Suprapubic skin (tissue), 4 donors: ENCODE results near the gene RRP12. TPM values are rescaled to one million over a fixed set of nuclear protein-coding genes. Genes with fewer than 3 reads are reported as not detected.

Experiments
- DNase-seq, 2 donors: peaks; one replicate each; pipeline ENCODE4 v3.0.0-alpha.2; 2019; ENCODE audit warnings: low spot score in 2 of 2
- H3K27ac ChIP-seq: fragments of 200-600 bp; sonication (generic); one replicate; pipeline ENCODE4 v1.5.1; 2019
- H3K27me3 ChIP-seq: fragments of 200-600 bp; sonication (generic); one replicate; pipeline ENCODE4 v1.5.1; 2019
- H3K36me3 ChIP-seq: fragments of 200-600 bp; sonication (generic); one replicate; pipeline ENCODE4 v1.5.1; 2019
- H3K4me1 ChIP-seq: fragments of 200-600 bp; sonication (generic); one replicate; pipeline ENCODE4 v1.5.1; 2019
- H3K4me3 ChIP-seq: fragments of 200-600 bp; sonication (generic); one replicate; pipeline ENCODE4 v1.5.1; 2019; ENCODE audit warnings: mild to moderate bottlenecking
- H3K9me3 ChIP-seq: fragments of 200-600 bp; sonication (generic); one replicate; pipeline ENCODE4 v1.5.1; 2019
- EP300 ChIP-seq: sonication (generic); formaldehyde crosslinking; IDR thresholded peaks from one replicate; pipeline ENCODE4 v1.6.1; 2017; ENCODE audit warnings: antibody characterized with exemption
- POLR2A ChIP-seq, 2 donors: fragments of 450-650 bp; IDR thresholded peaks; one replicate each; pipeline ENCODE4 v1.6.1; 2017; ENCODE audit warnings: antibody characterized with exemption in 2 of 2, mild to moderate bottlenecking in 2 of 2, moderate library complexity in 2 of 2
- POLR2AphosphoS5 ChIP-seq, 3 donors: sonication (generic); formaldehyde crosslinking; IDR thresholded peaks; one replicate each; pipeline ENCODE4 v1.6.1; 2017; ENCODE audit warnings: antibody characterized with exemption in 3 of 3
- WGBS: methylation state at CpG from one replicate; pipeline ENCODE4 v1.1.5; 2018; 5-methylcytosine and 5-hydroxymethylcytosine counted together
- total RNA-seq, 4 donors: library from RNA; depleted of rRNA; stranded (reverse); fragments of >200 nt; gene quantifications; one replicate each; pipeline ENCODE4 v1.1.0, GENCODE V29; 2016
- TF ChIP-seq, protein P1 (sequence below), 2 donors: fragments of 200-600 bp in 1 of 2; fragments of 450-650 bp in 1 of 2; sonication (generic) in 1 of 2; IDR thresholded peaks; one replicate each; pipeline ENCODE4 v1.5.1; 2016 to 2019; ENCODE audit warnings: antibody characterized with exemption in 2 of 2, mild to moderate bottlenecking in 1 of 2, moderate library complexity in 1 of 2

The RRP12 gene
- total RNA-seq, 4 donors from 2014 or later, result 24.5 to 49.3 (median 48.6) TPM

DNA sequence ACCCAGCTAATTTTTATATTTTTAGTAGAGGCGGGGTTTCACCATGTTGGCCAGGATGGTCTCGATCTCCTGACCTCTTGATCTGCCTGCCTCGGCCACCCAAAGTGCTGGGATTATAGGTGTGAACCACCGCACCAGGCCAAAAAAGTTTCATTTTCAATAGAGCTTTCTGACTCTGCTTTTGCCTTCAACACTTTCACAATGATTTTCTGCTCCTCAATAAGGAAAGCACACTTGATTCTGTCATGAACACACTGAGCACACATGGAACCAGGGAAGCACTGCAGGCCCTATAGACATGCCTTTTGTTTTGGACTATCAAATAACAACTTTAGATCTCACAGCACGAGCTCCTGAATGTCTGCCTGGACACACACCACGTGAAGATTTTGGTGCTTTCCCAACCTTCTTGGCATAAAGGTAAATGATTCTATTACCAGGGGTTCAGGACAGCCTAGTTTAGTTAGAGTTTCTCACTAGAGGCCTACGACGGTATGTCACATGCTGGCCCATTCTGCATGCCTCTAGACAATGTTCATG lies 8.0 kb downstream of the RRP12 start:
- TF ChIP-seq EP300 (no peak), POLR2AphosphoS5 (IDR thresholded peaks at IDR 0.05) (no peak), POLR2A (IDR thresholded peaks at IDR 0.05) (no peak)
- TF ChIP-seq, protein P1, sequence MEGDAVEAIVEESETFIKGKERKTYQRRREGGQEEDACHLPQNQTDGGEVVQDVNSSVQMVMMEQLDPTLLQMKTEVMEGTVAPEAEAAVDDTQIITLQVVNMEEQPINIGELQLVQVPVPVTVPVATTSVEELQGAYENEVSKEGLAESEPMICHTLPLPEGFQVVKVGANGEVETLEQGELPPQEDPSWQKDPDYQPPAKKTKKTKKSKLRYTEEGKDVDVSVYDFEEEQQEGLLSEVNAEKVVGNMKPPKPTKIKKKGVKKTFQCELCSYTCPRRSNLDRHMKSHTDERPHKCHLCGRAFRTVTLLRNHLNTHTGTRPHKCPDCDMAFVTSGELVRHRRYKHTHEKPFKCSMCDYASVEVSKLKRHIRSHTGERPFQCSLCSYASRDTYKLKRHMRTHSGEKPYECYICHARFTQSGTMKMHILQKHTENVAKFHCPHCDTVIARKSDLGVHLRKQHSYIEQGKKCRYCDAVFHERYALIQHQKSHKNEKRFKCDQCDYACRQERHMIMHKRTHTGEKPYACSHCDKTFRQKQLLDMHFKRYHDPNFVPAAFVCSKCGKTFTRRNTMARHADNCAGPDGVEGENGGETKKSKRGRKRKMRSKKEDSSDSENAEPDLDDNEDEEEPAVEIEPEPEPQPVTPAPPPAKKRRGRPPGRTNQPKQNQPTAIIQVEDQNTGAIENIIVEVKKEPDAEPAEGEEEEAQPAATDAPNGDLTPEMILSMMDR (IDR thresholded peaks at IDR 0.05), result no peak
- Histone ChIP-seq H3K4me1 (no peaks in the 10 kb centered on the region), H3K9me3 (no peaks in the 10 kb centered on the region), H3K4me3 (no peak overlapping the region), H3K27me3 (no peaks in the 10 kb centered on the region), H3K27ac (no peak overlapping the region), H3K36me3 (peaks cover 90% of the 10 kb centered on the region)
- DNase-seq, result no peak
- 92% methylated on average over 8 of the region's 8 CpGs for WGBS

DNA sequence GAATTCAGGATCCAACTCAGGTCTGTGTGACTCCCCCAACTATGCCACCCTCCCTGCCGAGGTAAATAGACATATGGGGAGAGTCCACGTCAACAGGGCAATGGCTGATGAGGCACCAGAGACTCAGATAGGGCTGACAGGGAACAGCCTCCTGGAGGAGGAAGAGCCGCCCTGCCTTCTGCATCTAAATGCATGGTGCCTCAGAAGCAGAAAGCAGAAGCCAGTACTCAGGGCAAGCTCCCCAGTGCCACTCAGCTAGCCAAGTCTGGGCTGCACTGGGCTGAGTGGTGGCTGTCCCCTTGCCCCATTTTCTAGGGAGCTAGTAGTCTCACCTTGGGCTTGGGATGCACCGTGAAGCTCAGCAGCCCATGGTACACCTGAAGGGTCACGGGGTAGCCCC lies 11.0 kb downstream of the RRP12 start:
- TF ChIP-seq, protein P1 (IDR thresholded peaks at IDR 0.05), result no peak
- TF ChIP-seq POLR2A (IDR thresholded peaks at IDR 0.05) (no peak), EP300 (no peak), POLR2AphosphoS5 (IDR thresholded peaks at IDR 0.05) (no peak)
- whole genome bisulfite sequencing, result 98% methylated on average over 5 of the region's 5 CpGs
- no peak overlapping the region for H3K4me3 ChIP-seq
- H3K27ac ChIP-seq, result no peak overlapping the region
- peaks cover 93% of the 10 kb centered on the region for H3K36me3 ChIP-seq
- H3K27me3 ChIP-seq, result no peaks in the 10 kb centered on the region
- no peaks in the 10 kb centered on the region for H3K9me3 ChIP-seq
- H3K4me1 ChIP-seq, result no peaks in the 10 kb centered on the region
- no peak for DNase-seq

DNA sequence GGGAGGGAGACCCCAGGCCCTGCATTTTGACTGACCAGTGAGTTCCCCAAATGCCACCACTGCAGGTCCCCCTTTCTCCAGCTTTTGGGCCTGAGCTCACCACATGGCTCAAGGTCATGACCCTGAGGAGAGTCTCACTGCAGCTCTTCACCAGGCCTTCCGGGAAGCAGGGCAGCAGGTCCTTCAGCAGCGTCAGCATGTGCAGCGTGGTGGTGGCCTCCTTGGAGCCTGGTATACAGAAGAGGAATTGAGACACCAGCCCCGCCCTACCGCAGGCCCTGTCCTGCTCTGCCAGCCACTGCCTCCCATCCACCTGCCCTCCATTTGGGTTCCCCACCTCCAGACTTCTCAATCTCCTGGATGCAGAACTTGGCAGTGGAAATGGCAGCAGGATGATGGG lies 13.0 kb downstream of the RRP12 start:
- no peak overlapping the region for H3K27ac ChIP-seq
- TF ChIP-seq EP300 (no peak), POLR2A (IDR thresholded peaks at IDR 0.05) (no peak)

DNA sequence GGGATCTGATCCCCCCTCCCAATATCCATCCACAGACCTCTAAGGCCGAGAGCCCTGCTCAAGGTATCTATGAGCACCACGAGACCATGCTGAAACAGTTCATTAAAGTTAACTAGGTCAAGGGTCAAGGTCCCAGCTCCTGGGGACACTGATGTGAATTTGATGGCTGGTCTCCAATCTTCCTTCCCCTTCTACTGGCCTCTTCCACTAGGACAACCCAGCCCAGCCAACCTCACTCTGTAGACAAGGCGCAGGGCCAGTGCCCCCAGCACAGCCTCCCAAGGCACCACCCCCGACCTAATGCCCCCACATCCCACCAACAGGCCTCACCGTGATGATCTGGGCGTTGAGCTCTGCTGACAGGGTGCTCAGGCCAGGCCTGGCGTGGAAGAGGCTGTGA lies 15.6 kb downstream of the RRP12 start:
- no peaks in the 10 kb centered on the region for H3K27me3 ChIP-seq
- no peak for DNase-seq
- no peak overlapping the region for H3K27ac ChIP-seq
- peaks cover 88% of the 10 kb centered on the region for H3K36me3 ChIP-seq
- TF ChIP-seq POLR2A (IDR thresholded peaks at IDR 0.05) (no peak), EP300 (no peak), POLR2AphosphoS5 (IDR thresholded peaks at IDR 0.05) (no peak)
- TF ChIP-seq, protein P1 (IDR thresholded peaks at IDR 0.05), result no peak
- 95% methylated on average over 7 of the region's 7 CpGs for WGBS
- H3K4me1 ChIP-seq, result no peaks in the 10 kb centered on the region
- H3K4me3 ChIP-seq, result no peak overlapping the region
- H3K9me3 ChIP-seq, result no peaks in the 10 kb centered on the region

More for the DNA sequence above, 13.0 kb downstream of the RRP12 start:
- Histone ChIP-seq H3K9me3 (no peaks in the 10 kb centered on the region), H3K27me3 (no peaks in the 10 kb centered on the region), H3K36me3 (peaks cover 94% of the 10 kb centered on the region), H3K4me1 (no peaks in the 10 kb centered on the region), H3K4me3 (no peak overlapping the region)
- 98% methylated on average over 5 of the region's 5 CpGs for WGBS
- DNase-seq, result no peak

DNA sequence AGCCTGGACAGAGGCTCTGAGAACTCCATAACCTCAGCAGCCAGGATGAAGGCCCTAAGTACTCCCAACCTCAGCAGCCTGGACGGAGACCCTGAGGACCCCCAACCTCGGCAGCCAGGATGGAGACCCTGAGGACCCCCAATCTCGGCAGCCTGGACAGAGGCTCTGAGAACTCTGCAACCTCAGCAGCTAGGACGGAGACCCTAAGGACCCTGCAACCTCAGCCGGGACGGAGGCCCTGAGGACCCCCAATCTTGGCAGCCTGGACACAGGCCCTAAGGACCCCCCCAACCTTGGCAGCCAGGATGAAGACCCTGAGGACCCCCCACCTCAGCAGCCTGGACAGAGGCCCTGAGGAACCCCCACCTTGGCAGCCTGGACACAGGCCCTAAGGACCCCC lies 16.5 kb downstream of the RRP12 start:
- no peak for DNase-seq
- no peak overlapping the region for H3K4me3 ChIP-seq
- no peaks in the 10 kb centered on the region for H3K9me3 ChIP-seq
- H3K27ac ChIP-seq, result no peak overlapping the region
- WGBS, result 97% methylated on average over 6 of the region's 6 CpGs
- H3K4me1 ChIP-seq, result no peaks in the 10 kb centered on the region
- TF ChIP-seq, protein P1 (IDR thresholded peaks at IDR 0.05), result no peak
- H3K36me3 ChIP-seq, result peaks cover 88% of the 10 kb centered on the region
- no peaks in the 10 kb centered on the region for H3K27me3 ChIP-seq

DNA sequence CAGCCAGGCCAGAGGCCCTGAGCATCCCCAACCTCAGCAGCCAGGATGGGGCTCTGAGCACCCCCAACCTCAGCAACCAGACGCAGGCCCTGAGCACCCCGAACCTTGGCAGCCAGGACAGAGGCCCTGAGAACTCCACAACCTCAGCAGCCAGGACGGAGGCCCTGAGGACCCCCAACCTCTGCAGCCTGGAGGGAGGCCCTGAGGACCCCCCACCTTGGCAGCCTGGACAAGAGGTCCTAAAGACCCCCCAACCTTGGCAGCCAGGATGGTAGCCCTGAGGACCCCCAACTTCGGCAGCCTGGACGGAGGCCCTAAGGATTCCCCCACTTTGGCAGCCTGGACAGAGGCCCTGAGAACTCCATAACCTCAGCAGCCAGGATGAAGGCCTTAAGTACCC lies 17.0 kb downstream of the RRP12 start:
- DNase-seq, result no peak
- H3K4me1 ChIP-seq, result no peaks in the 10 kb centered on the region
- H3K9me3 ChIP-seq, result no peaks in the 10 kb centered on the region
- H3K27ac ChIP-seq, result no peak overlapping the region
- no peak overlapping the region for H3K4me3 ChIP-seq
- TF ChIP-seq EP300, result no peak
- TF ChIP-seq POLR2A (IDR thresholded peaks at IDR 0.05), result no peak
- no peak for TF ChIP-seq POLR2AphosphoS5 (IDR thresholded peaks at IDR 0.05)
- TF ChIP-seq, protein P1 (IDR thresholded peaks at IDR 0.05), result no peak
- no peaks in the 10 kb centered on the region for H3K27me3 ChIP-seq
- WGBS, result no CpG with 5 or more reads among the region's 5 CpGs
- H3K36me3 ChIP-seq, result peaks cover 88% of the 10 kb centered on the region
